Activated naive CD4-positive, alpha-beta T cell treated with anti-CD3 and anti-CD28 coated beads, Interleukin-2, amount 50 U/mL, for 72 hours (primary cell): ENCODE data around the gene ZSCAN10. TPM values are rescaled to one million over a fixed set of nuclear protein-coding genes. Genes with fewer than 3 reads are reported as not detected.
A peak's percentile ranks its signal among the peaks of the same experiment; 100 is the strongest.

ENCODE experiments used
- ATAC-seq, 2 donors: fragments of 150-1000 bp; cut with Tn5 transposase; 2 replicates each; pipeline ENCODE4 v1.10.0; 2021; ENCODE audit warnings: mild to moderate bottlenecking in 2 of 2, moderate library complexity in 2 of 2
- DNase-seq, 2 donors: peaks; one replicate each; pipeline ENCODE4 v3.0.0; 2021 to 2022; ENCODE audit warnings: low spot score in 2 of 2
- H3K27ac Mint-ChIP-seq, 2 donors: one replicate each; pipeline ENCODE4 v1.8.0; 2022; ENCODE audit warnings: mild to moderate bottlenecking in 2 of 2, mixed read lengths in 2 of 2
- H3K36me3 Mint-ChIP-seq, 2 donors: one replicate each; pipeline ENCODE4 v1.8.0; 2022; ENCODE audit warnings: mixed read lengths in 2 of 2
- H3K9me3 Mint-ChIP-seq, 2 donors: one replicate each; pipeline ENCODE4 v1.8.0; 2022; ENCODE audit warnings: mixed read lengths in 2 of 2
- total RNA-seq, 2 donors: library from RNA; stranded (reverse); gene quantifications; one replicate each; pipeline ENCODE4 v1.2.3, GENCODE V29; 2022

The ZSCAN10 gene
- total RNA-seq, 2 donors from 2014 or later = 0.14 to 0.68 TPM

- Mint-ChIP-seq H3K27ac (no peak overlapping the region), H3K9me3 (no peaks in the 10 kb centered on the region), H3K36me3 (peaks cover 0 to 12% of the 10 kb centered on the region in 2 donors)
- ATAC-seq = no peak
- DNase-seq = no peak
Measured at GRCh38 chr16:3051009-3051408, 48.1 kb downstream of the ZSCAN10 start.

GRCh38 chr16:3050487-3050886, 48.6 kb downstream of the ZSCAN10 start:
- Mint-ChIP-seq H3K36me3 (peaks cover 0 to 9% of the 10 kb centered on the region in 2 donors), H3K9me3 (no peaks in the 10 kb centered on the region), H3K27ac (no peak overlapping the region)
- no peak for DNase-seq
- ATAC-seq = no peak

GRCh38 chr16:3049921-3050481, 49.1 kb downstream of the ZSCAN10 start:
- Mint-ChIP-seq H3K9me3 (no peaks in the 10 kb centered on the region), H3K36me3 (peaks cover 0 to 4% of the 10 kb centered on the region in 2 donors), H3K27ac (no peak overlapping the region)
- ATAC-seq (no peak), DNase-seq (no peak)

- no peak overlapping the region for H3K27ac Mint-ChIP-seq
- DNase-seq = no peak
- ATAC-seq = no peak
- H3K9me3 Mint-ChIP-seq = no peaks in the 10 kb centered on the region
- H3K36me3 Mint-ChIP-seq = no peaks in the 10 kb centered on the region
Measured at GRCh38 chr16:3047387-3047720, 51.7 kb downstream of the ZSCAN10 start.

- H3K27ac Mint-ChIP-seq = peak overlapping the region in 1 of 2 donors; percentile 50
- H3K36me3 Mint-ChIP-seq = no peaks in the 10 kb centered on the region
- no peak for DNase-seq
- ATAC-seq = peak in 1 of 2 donors; percentile 12
- H3K9me3 Mint-ChIP-seq = no peaks in the 10 kb centered on the region
Measured at GRCh38 chr16:3046641-3047386, 52.3 kb downstream of the ZSCAN10 start.

- no peaks in the 10 kb centered on the region for H3K9me3 Mint-ChIP-seq
- no peaks in the 10 kb centered on the region for H3K36me3 Mint-ChIP-seq
- H3K27ac Mint-ChIP-seq = peak within 1 kb of the TSS in 1 of 2 donors; percentile 50
- DNase-seq (no peak), ATAC-seq (peak; percentile 30 to 53)
Measured at GRCh38 chr16:3045758-3046640, 53.1 kb downstream of the ZSCAN10 start, which contains the start of gene MMP25. Gene MMP25 (plus strand): TSS chr16:3046561. CDS start chr16:3046918, 357 bp downstream.

- H3K9me3 Mint-ChIP-seq = no peaks in the 10 kb centered on the region
- no peak for DNase-seq
- H3K27ac Mint-ChIP-seq = no peak overlapping the region
- no peak for ATAC-seq
- H3K36me3 Mint-ChIP-seq = no peaks in the 10 kb centered on the region
Measured at GRCh38 chr16:3044708-3045107, 54.4 kb downstream of the ZSCAN10 start.

GRCh38 chr16:3042376-3042775, 56.7 kb downstream of the ZSCAN10 start:
- Mint-ChIP-seq H3K36me3 (no peaks in the 10 kb centered on the region), H3K9me3 (no peaks in the 10 kb centered on the region), H3K27ac (no peak overlapping the region)
- ATAC-seq = no peak
- DNase-seq = no peak

- ATAC-seq (no peak), DNase-seq (no peak)
- H3K27ac Mint-ChIP-seq = no peak overlapping the region
- H3K9me3 Mint-ChIP-seq = no peaks in the 10 kb centered on the region
- no peaks in the 10 kb centered on the region for H3K36me3 Mint-ChIP-seq
Measured at GRCh38 chr16:3038896-3039295, 60.2 kb downstream of the ZSCAN10 start.

Other genes starting within 250 kb of the ZSCAN10 start
- gene PRSS22, start 241.1 kb downstream of the ZSCAN10 start, total RNA-seq = under 1 TPM in 1 of 2 donors, not detected in 1; 0.34 TPM
- gene FLYWCH2, start 216.1 kb downstream of the ZSCAN10 start, total RNA-seq = 10 to 100 TPM in 1 of 2 donors, 1 to 10 TPM in 1; 9.4 to 17.4 TPM
- gene FLYWCH1, start 187.4 kb downstream of the ZSCAN10 start, total RNA-seq = 10 to 100 TPM; 28.8 to 55.4 TPM
- gene KREMEN2, start 135.0 kb downstream of the ZSCAN10 start, total RNA-seq = not detected
- 10 to 100 TPM; 24.0 to 31.6 TPM for gene PAQR4, start 129.9 kb downstream of the ZSCAN10 start, total RNA-seq
- gene PKMYT1, start 118.8 kb downstream of the ZSCAN10 start, total RNA-seq = 100 to 1,000 TPM; 125 to 193 TPM
- gene CLDN9, start 86.4 kb downstream of the ZSCAN10 start, total RNA-seq = under 1 TPM in 1 of 2 donors, not detected in 1; 0.11 TPM
- gene CLDN6, start 81.1 kb downstream of the ZSCAN10 start, total RNA-seq = not detected
- gene TNFRSF12A, start 78.9 kb downstream of the ZSCAN10 start, total RNA-seq = 10 to 100 TPM in 1 of 2 donors, 1 to 10 TPM in 1; 7.6 to 14.6 TPM
- 10 to 100 TPM; 40.9 to 47.3 TPM for gene HCFC1R1, start 75.4 kb downstream of the ZSCAN10 start, total RNA-seq
- 10 to 100 TPM; 35.3 to 65.2 TPM for gene THOC6, start 75.3 kb downstream of the ZSCAN10 start, total RNA-seq
- 1 to 10 TPM in 1 of 2 donors, not detected in 1; 2.9 TPM for gene BICDL2, start 62.4 kb downstream of the ZSCAN10 start, total RNA-seq
- gene MMP25, start 52.7 kb downstream of the ZSCAN10 start, total RNA-seq = 1 to 10 TPM; 1.8 to 2.0 TPM
- 1,000 to 10,000 TPM; 2,042 to 3,291 TPM for gene IL32, start 33.7 kb downstream of the ZSCAN10 start, total RNA-seq
- under 1 TPM in 1 of 2 donors, not detected in 1; 0.18 TPM for gene ZNF205, start 13.3 kb upstream of the ZSCAN10 start, total RNA-seq
- 1 to 10 TPM; 6.1 to 8.2 TPM for gene ZNF213, start 35.7 kb upstream of the ZSCAN10 start, total RNA-seq
- gene OR1F1, start 88.9 kb upstream of the ZSCAN10 start, total RNA-seq = not detected
- gene ZNF200, start 135.9 kb upstream of the ZSCAN10 start, total RNA-seq = 10 to 100 TPM in 1 of 2 donors, 1 to 10 TPM in 1; 9.2 to 19.3 TPM
- under 1 TPM in 1 of 2 donors, not detected in 1; 0.16 TPM for gene MEFV, start 157.3 kb upstream of the ZSCAN10 start, total RNA-seq
- gene ZNF263, start 184.2 kb upstream of the ZSCAN10 start, total RNA-seq = 10 to 100 TPM; 16.2 to 20.6 TPM
- gene TIGD7, start 206.1 kb upstream of the ZSCAN10 start, total RNA-seq = 1 to 10 TPM; 5.4 to 5.9 TPM
- 10 to 100 TPM in 1 of 2 donors, 1 to 10 TPM in 1; 7.4 to 26.0 TPM for gene ZNF75A, start 206.2 kb upstream of the ZSCAN10 start, total RNA-seq